HG03521 (cell line): ENCODE results near the gene SLC5A6.
"Not testable (repeated sequence)": the region's sequence is repeated elsewhere in the genome, so short reads cannot be mapped to it uniquely, and the experiment has no call there.

ENCODE experiments used
- ATAC-seq: cut with Tn5 transposase; IDR thresholded peaks from one replicate; pipeline ENCODE4 v1.9.1; 2021; ENCODE audit warnings: mild to moderate bottlenecking, moderate library complexity; ENCODE audit not compliant: unreplicated experiment

Gene SLC5A6

GRCh38 chr2:27208486-27209050, 3.5 kb downstream of the SLC5A6 start:
- no peak for ATAC-seq

GRCh38 chr2:27206346-27206745, 5.7 kb downstream of the SLC5A6 start:
- no peak for ATAC-seq

- ATAC-seq = no peak
Observed at GRCh38 chr2:27205206-27205605, 6.9 kb downstream of the SLC5A6 start.

- no peak for ATAC-seq
Observed at GRCh38 chr2:27204566-27204965, 7.5 kb downstream of the SLC5A6 start.

GRCh38 chr2:27203741-27204140, 8.3 kb downstream of the SLC5A6 start:
- ATAC-seq = no peak

GRCh38 chr2:27202854-27203253, 9.2 kb downstream of the SLC5A6 start:
- ATAC-seq = no peak

GRCh38 chr2:27201675-27202074, 10.4 kb downstream of the SLC5A6 start:
- ATAC-seq = no peak

- no peak for ATAC-seq
Observed at GRCh38 chr2:27199241-27199640, 12.8 kb downstream of the SLC5A6 start.

GRCh38 chr2:27198627-27199026, 13.4 kb downstream of the SLC5A6 start:
- ATAC-seq = no peak

GRCh38 chr2:27198068-27198467, 14.0 kb downstream of the SLC5A6 start:
- not testable (repeated sequence) for ATAC-seq

- not testable (repeated sequence) for ATAC-seq
Observed at GRCh38 chr2:27195799-27196198, 16.3 kb downstream of the SLC5A6 start.

- no peak for ATAC-seq
Observed at GRCh38 chr2:27194538-27195354, 17.3 kb downstream of the SLC5A6 start.

- no peak for ATAC-seq
Observed at GRCh38 chr2:27191070-27191829, 20.8 kb downstream of the SLC5A6 start.

GRCh38 chr2:27189989-27190388, 22.1 kb downstream of the SLC5A6 start:
- no peak for ATAC-seq

- no peak for ATAC-seq
Observed at GRCh38 chr2:27186613-27187345, 25.3 kb downstream of the SLC5A6 start.

GRCh38 chr2:27185331-27186026, 26.6 kb downstream of the SLC5A6 start:
- no peak for ATAC-seq

- no peak for ATAC-seq
Observed at GRCh38 chr2:27184115-27184514, 28.0 kb downstream of the SLC5A6 start.

- no peak for ATAC-seq
Observed at GRCh38 chr2:27182346-27182745, 29.7 kb downstream of the SLC5A6 start.

GRCh38 chr2:27179344-27180000, 32.6 kb downstream of the SLC5A6 start:
- ATAC-seq = no peak

- ATAC-seq = no peak
Observed at GRCh38 chr2:27178469-27178868, 33.6 kb downstream of the SLC5A6 start.
